GM12801 (cell line): Measurements from ENCODE around the gene TNFAIP1.

ENCODE experiments used
- TF ChIP-seq, protein P1 (sequence below): IDR thresholded peaks from one replicate; pipeline ENCODE4 v1.5.1; 2011; ENCODE audit warnings: control low read depth; ENCODE audit not compliant: insufficient read length; ENCODE audit errors: extremely low read depth

TNFAIP1 gene

DNA sequence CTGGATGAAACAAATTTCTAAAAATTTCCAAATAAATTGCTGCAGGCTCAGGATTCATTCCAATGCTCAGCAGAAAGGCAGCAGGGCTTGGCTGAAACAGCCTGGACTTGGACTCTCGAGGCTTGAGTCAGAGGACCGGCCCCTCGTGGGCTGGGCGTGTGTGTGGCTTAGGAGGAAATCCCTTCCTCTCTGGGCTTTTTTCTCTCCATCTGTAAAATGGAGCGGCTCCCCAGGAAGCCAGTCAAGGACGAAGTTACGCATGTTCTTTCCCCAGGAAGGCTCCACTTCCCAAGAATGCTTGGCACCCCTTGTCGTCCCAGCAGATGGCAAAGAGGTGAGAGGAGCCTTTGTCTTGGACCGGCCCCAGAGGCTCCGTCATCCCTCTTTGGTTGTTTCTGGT is 56.9 kb downstream of the TNFAIP1 start:
- TF ChIP-seq, protein P1, sequence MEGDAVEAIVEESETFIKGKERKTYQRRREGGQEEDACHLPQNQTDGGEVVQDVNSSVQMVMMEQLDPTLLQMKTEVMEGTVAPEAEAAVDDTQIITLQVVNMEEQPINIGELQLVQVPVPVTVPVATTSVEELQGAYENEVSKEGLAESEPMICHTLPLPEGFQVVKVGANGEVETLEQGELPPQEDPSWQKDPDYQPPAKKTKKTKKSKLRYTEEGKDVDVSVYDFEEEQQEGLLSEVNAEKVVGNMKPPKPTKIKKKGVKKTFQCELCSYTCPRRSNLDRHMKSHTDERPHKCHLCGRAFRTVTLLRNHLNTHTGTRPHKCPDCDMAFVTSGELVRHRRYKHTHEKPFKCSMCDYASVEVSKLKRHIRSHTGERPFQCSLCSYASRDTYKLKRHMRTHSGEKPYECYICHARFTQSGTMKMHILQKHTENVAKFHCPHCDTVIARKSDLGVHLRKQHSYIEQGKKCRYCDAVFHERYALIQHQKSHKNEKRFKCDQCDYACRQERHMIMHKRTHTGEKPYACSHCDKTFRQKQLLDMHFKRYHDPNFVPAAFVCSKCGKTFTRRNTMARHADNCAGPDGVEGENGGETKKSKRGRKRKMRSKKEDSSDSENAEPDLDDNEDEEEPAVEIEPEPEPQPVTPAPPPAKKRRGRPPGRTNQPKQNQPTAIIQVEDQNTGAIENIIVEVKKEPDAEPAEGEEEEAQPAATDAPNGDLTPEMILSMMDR: no peak

DNA sequence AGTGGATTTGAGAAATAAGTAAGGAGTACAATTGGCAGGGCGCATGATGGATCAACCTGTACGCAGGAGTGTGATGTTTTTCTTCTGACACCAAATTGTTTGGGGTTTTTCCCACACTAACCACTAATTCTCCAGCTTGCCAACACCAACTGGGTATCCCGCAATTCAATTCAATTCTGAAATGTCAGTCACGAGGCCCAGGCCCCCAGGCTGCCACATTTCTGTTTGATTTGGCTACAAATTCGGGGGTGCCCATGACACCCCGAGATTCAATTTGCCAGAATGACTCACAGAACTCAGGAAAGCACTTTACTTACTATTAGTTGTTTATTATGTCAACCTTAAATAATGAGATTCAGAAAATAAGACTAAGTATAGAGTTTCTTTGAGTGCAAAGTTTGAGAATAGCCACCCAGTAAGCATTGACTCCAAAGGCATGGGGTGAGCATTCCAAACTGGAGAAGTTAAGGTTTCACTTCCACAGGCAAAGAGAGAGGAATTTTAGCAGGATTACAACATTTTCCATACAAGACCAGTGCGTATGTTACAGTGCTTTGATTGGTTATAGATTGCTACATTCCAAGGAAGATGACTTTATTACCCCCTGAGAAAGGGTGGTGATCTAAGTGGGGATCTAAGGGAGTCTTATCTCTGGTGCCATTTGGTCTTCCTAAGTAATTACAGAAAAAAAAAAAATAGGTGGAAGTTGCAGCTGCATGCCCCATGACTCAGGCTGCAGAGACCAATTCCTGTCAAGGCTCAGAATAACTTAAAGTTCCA is 59.0 kb downstream of the TNFAIP1 start:
- TF ChIP-seq, protein P1: no peak

DNA sequence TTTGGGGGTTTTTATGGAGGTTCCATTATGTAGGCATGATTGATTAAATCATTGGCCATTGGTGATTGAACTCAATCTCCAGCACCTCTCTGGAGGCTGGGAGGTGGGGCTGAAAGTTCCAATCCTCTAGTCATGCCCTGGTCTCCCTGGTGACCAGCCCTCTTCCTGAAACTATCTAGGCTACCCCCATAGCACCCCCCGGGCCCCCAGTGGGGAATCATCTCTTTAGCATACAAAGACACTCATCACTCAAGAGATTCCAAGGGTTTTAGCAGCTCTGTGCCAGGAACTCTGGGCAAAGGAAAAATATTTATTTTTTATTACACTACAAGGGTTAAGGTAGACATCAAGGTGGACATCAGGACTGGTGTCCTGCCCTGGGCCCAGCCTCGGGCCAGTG is 59.9 kb downstream of the TNFAIP1 start:
- TF ChIP-seq, protein P1: no peak

DNA sequence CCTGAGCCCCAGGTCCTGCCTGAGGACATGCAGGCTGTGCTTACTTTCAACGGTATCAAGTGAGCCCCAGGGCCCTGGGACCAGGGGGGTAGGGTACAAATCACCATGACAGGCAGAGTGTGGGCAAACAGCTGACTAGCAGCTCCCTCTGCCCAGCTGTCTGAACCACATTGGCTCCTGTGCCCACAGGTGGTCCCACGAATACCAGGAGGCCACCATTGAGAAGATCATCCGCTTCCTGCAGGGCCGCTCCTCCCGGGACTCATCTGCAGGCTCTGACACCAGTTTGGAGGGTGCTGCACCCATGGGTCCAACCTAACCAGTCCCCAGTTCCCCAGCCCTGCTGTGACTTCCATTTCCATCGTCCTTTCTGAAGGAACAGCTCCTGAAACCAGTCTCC is 60.4 kb downstream of the TNFAIP1 start:
- TF ChIP-seq, protein P1: no peak
